GM12873 (cell line): ENCODE results near the gene BCAS4.

Experiments
- CTCF ChIP-seq: IDR thresholded peaks from 2 replicates; pipeline ENCODE4 v1.5.1; 2012; ENCODE audit warnings: low read depth, mild to moderate bottlenecking, moderate library complexity, low read length, control low read depth; ENCODE audit not compliant: insufficient read depth; ENCODE audit errors: missing control alignments

BCAS4 gene

GRCh38 chr20:50786703-50787102 lies 8.2 kb upstream of the BCAS4 start:
- TF ChIP-seq CTCF, result no peak

GRCh38 chr20:50787181-50787580 lies 7.7 kb upstream of the BCAS4 start:
- no peak for TF ChIP-seq CTCF

GRCh38 chr20:50788045-50788991 lies 6.5 kb upstream of the BCAS4 start:
- TF ChIP-seq CTCF, result no peak

GRCh38 chr20:50789968-50790650 lies 4.8 kb upstream of the BCAS4 start:
- TF ChIP-seq CTCF, result no peak

GRCh38 chr20:50790651-50791277 lies 4.1 kb upstream of the BCAS4 start:
- TF ChIP-seq CTCF, result peak; percentile 87

GRCh38 chr20:50792708-50793574 lies 1.9 kb upstream of the BCAS4 start:
- TF ChIP-seq CTCF, result no peak
